Gastroesophageal sphincter (tissue), 3 donors: ENCODE data around the gene FAM13A.

Experiments
- CTCF ChIP-seq, 4 experiments: fragments of 200-600 bp in 2 of 4; fragments of 450-650 bp in 2 of 4; sonication (generic) in 1 of 4; IDR thresholded peaks; one replicate each; pipeline ENCODE4 v1.5.1; 2017 to 2019; ENCODE audit warnings: antibody characterized with exemption in 4 of 4, mild to moderate bottlenecking in 2 of 4, moderate library complexity in 2 of 4
- EP300 ChIP-seq: sonication (generic); formaldehyde crosslinking; IDR thresholded peaks from one replicate; pipeline ENCODE4 v1.6.1; 2017; ENCODE audit warnings: antibody characterized with exemption, mild to moderate bottlenecking
- POLR2A ChIP-seq, 2 donors: fragments of 450-650 bp; IDR thresholded peaks; one replicate each; pipeline ENCODE4 v1.6.1; 2017; ENCODE audit warnings: antibody characterized with exemption in 2 of 2, mild to moderate bottlenecking in 2 of 2, moderate library complexity in 1 of 2
- POLR2AphosphoS5 ChIP-seq: sonication (generic); formaldehyde crosslinking; IDR thresholded peaks from one replicate; pipeline ENCODE4 v1.6.1; 2017; ENCODE audit warnings: antibody characterized with exemption

DNA sequence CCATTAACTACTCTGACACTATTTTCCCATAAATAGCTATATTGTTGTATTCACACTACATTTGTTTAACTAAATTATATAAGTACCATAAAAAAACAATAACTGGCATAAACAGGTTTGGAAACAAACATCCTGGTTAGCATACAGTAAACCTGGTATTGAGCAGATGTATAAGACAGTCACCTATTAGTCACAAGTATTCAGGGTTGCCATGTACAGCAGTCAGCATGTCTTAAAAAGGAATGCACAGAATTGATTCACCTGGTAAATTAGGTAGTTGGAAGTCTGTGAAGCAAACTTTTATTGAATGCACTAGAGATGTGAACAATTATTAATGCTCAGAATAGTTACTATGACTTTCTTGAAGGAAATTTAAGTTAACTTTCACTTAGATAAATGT lies 137.9 kb downstream of the FAM13A start:
- TF ChIP-seq CTCF (IDR thresholded peaks at IDR 0.05) (no peak), POLR2A (IDR thresholded peaks at IDR 0.05) (no peak), EP300 (no peak), POLR2AphosphoS5 (no peak)
